ENCODE measurements around the gene UNC13D.

GRCh38 chr17:75892556-75893224 is 48.5 kb upstream of the UNC13D start:
- no peak for TF ChIP-seq CTCF (IDR thresholded peaks at IDR 0.05)
- TF ChIP-seq POLR2A (IDR thresholded peaks at IDR 0.05) = no peak
